GM19043 (cell line): ENCODE measurements around the gene SNX6.
A peak's percentile ranks its signal among the peaks of the same experiment; 100 is the strongest.
"Not testable (repeated sequence)": the region's sequence is repeated elsewhere in the genome, so short reads cannot be mapped to it uniquely, and the experiment has no call there.

Experiments
- ATAC-seq: cut with Tn5 transposase; IDR thresholded peaks from one replicate; pipeline ENCODE4 v1.9.1; 2021; ENCODE audit warnings: low read depth; ENCODE audit not compliant: unreplicated experiment

SNX6 gene

DNA sequence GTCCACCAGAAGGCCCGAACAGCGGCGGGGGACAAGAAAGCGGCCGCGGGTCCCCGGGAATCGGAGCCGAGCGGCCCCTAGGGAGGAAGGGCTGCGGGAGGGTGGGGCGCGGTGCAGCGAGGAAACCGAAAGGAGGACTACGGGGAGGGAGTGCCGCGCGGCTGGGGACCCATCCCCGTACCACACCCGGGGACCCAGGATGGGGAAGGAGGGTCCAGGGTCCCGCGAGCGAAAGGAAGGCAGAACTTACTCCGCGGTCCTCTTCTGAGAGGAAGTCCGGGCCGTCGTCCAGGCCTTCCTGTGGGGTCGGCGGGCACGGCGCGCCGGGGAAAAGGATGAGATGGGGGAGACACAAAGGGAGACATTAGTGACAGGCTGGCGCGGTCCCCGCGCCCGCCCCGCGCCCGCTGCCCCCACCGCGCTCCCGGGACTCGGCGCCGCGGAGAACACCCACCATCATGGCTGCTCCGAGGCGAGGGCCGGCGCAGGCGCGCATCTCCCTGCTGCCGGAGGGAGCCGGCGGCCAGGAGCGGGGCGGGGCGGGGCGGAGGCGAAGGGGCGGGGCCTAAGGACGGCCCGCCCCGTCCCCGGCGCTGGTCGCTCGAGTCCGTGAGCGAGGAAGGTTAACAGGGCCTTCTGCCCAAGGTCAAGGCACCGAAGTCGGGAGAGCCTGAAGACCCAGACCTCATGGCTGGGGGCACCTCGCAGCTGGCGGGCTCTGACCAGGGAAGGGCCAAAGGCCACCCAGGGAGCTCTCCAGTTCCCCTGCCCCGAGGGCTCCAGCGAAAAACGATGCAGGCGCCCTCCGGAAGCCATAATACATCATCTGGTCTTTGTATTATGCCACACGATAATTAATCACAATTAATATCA lies at the start of gene SNX6:
Gene SNX6, minus strand, starts transcription at position 492 of the 873 bp plus-strand sequence. Its CDS starts 32 bp downstream, at position 460.
- ATAC-seq, result peak; percentile 95

DNA sequence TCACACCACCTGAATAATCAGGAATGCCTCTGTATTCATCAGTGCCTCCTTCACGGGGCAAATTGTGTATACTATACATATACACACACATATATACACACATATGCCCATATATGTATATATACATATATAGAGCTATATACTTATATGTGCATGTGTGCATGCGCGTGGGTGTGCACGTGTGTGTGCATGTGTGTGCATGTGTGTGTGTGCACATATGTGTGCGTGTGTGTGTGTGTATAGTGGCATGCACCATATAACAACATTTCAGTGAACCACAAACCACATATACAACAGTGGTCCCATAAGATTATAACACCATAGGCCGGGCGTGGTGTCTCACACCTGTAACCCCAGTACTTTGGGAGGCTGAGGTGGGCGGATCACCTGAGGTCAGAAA lies 48.8 kb upstream of the SNX6 start:
- no peak for ATAC-seq

DNA sequence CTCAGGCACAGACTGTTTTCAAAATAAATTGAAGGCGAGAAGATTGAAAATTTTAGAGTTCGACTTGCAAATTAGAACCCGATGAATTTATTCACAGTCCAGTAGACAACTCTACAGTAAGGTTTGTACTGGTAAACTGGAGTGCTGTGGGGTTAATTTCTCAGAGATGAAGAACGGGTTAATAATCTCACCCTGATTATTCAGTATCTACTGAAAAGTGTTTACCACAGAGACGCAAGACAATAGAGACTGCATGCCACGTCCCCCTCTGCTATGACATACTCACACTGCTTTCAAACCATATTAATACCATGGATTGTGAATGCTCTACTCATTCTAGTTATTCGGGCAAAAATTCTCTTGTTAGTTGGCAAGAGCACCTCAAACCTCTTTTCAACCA lies 48.4 kb upstream of the SNX6 start:
- ATAC-seq, result no peak

- no peak for ATAC-seq
Measured at GRCh38 chr14:34676516-34677211, 46.7 kb upstream of the SNX6 start.

GRCh38 chr14:34673702-34674101 lies 43.8 kb upstream of the SNX6 start:
- no peak for ATAC-seq

DNA sequence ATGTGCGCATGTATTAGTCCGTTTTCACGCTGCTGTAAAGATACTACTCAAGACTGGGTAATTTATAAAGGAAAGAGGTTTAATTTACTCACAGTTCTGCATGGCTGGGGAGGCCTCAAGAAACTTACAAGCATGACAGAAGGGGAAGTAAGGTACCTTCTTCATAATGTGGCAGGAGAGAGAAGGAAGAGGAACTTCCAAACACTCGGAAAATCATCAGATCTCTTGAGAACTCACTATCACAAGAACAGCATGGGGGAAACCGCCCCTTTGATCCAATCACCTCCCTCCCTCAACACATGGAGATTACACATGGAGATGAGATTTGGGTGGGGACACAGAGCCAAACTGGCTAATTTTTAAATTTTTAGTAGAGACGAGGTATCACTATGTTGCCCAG lies 41.8 kb upstream of the SNX6 start:
- ATAC-seq, result no peak

- no peak for ATAC-seq
Measured at GRCh38 chr14:34668111-34668510, 38.2 kb upstream of the SNX6 start.

DNA sequence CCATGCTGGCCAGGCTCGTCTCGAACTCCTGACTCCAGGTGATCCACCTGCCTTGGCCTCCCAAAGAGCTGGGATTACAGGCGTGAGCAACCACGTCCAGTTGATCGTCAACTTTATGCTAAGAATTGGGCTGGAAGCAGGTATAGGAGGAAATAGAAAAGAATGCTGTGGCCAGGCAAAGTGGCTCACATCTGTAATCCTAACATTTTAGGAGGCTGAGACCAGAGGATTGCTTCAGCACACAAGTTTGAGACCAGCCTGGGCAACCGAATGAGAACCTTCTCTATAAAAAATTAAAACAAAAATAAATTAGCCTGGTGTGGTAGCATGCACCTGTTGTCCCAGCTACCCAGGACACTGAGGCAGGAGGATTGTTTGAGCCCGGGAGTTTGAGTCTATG lies 37.1 kb upstream of the SNX6 start:
- no peak for ATAC-seq

DNA sequence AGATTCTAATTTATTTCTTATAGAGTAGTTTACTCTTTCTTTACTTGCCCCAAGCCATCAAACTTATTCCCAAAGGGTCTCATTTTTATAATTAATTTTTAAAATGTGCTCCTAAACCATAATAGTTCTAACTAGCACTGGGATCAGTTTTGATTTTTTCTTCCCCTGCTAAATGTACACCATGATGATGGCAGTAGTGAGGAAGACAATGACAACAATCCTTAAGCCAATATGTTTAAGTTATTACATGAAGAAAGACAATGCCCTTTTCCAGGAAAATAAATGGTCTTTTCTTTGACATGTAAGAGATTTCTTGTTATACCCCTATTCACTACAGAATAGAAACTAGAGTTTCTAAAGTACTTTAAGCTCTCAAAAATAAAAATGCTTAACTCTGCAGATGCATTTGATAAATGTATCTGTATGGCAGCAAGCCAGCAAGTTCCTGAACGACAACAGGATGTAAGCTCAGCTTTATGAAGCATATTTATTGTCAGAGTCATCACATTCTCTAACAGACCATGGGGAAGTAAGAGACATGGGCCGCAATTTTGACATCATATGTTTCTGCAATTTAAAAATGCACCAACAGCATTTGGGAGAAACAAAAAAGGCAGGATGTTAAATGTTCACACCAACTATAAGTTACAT lies 36.0 kb upstream of the SNX6 start:
- no peak for ATAC-seq

- no peak for ATAC-seq
Measured at GRCh38 chr14:34662561-34663088, 32.7 kb upstream of the SNX6 start.

GRCh38 chr14:34660796-34661195 lies 30.8 kb upstream of the SNX6 start:
- ATAC-seq, result no peak

DNA sequence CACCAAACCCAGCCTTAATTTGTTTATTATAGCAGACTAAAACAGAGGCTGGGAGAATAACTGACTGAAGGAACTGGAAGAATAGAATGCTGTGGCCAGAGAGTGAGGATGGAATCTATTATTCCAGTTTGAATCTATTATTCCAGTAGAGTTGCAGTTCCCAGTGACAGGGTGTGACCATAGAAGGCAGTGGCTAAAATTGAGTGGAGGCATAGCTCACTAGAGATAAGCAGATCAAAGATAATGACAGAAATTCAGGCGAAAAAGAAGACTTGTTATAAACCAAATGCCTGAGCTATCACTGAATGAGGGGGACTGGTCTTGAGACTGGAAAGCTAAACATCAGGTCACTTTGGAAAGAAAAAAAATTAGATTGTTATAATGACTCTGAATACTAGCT lies 26.0 kb upstream of the SNX6 start:
- ATAC-seq, result no peak

GRCh38 chr14:34653073-34653472 lies 23.1 kb upstream of the SNX6 start:
- not testable (repeated sequence) for ATAC-seq

DNA sequence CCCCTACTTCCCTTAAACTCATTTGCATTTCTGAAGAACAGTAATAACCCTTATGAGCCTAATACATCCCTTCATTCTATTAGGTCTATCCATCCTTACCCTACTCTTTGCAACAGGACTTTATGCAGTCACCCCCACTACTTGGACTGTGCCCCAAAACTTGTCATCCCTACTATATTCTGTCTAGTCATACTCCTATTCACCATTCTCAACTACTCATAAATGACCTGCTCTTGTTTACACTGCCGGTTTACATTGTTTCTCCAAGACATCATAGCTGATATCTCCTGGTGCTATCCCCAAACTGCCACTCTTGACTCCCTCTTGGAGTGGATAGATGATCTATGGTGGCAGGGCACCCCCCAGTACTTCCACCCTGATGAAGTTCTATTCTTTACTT lies 22.4 kb upstream of the SNX6 start:
- ATAC-seq, result not testable (repeated sequence)

GRCh38 chr14:34650786-34651584 lies 21.0 kb upstream of the SNX6 start:
- no peak for ATAC-seq

DNA sequence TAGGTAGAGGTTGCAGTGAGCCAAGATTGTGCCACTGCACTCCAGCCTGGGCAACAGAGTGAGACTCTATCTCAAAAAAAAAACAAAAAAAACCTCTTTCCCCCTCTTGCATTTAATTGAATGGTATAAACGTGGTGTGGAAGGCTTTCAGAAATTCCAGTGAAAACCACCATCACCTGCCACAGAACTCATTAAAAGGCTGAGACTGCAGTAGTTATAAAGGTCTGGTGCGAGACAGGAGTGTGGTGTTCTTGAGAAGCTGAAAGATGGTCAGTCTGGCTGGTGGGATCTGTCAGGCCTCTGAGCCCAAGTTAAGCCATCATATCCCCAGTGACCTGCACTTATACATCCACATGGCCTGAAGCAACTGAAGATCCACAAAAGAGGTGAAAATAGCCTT lies 20.1 kb upstream of the SNX6 start:
- ATAC-seq, result not testable (repeated sequence)

GRCh38 chr14:34649344-34649743 lies 19.4 kb upstream of the SNX6 start:
- no peak for ATAC-seq

DNA sequence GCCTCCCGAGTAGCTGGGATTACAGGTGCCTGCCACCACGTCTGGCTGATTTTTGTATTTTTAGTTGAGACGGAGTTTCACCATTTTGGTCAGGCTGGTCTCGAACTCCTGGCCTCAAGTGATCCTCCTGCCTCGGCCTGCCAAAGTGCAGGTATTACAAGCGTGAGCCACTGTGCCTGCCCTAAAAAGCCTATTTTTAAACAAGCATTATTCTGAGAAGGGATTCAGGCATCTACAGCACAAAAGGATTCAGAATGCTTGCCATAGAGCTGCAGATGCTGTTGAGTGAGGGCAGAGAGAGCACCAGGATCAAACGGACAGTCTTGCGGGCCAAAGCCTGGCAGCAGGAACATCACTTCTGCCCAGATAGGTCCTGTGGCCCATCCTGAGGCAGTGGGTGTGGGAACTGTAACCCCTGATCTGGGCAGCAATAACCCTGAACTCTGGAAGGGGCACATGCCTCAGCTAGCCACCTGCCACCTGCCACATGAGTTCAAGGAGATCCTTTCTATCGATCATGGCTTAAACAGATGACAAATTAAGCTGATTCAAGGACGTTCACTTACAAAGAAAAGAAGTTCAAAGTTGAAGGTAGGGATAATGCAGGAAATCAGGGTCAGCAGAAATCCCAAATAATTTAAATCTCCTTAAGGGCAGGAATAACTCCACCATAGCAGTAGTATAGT lies 16.8 kb upstream of the SNX6 start:
- no peak for ATAC-seq

- ATAC-seq, result no peak
Measured at GRCh38 chr14:34643361-34643760, 13.4 kb upstream of the SNX6 start.

DNA sequence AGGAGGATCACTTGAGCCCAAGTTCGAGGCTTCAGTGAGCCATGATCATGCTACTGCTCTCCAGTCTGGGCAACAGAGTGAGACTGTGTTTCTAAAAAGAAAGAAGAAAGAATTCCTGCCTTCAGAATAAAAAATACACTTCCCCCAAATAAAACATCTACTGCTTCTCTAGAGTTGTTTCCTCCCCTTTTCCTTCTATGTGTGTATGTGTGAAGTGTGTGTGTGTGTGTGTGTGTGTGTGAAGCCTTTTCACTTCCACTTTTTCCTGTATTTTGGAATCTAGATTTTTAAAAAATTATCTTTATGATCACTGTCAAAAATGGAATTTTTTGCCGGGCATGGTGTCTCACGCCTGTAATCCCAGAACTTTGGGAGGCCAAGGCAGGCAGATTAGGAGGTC lies 12.6 kb upstream of the SNX6 start:
- no peak for ATAC-seq
